Gastroesophageal sphincter (tissue), 4 donors: ENCODE data around the gene DAB1. TPM values are rescaled to one million over a fixed set of nuclear protein-coding genes. Genes with fewer than 3 reads are reported as not detected.
A peak's percentile ranks its signal among the peaks of the same experiment; 100 is the strongest.

Experiments
- ATAC-seq: fragments of 150-250 bp; one replicate; pipeline ENCODE4 v1.9.1; 2016; ENCODE audit warnings: mild to moderate bottlenecking, moderate library complexity
- H3K27ac ChIP-seq, 4 donors: fragments of 200-600 bp; sonication (generic) in 3 of 4; 1 replicate in 3 of 4; 2 replicates in 1 of 4; pipeline ENCODE4 v1.5.1; 2016 to 2019
- H3K27me3 ChIP-seq: fragments of 200-600 bp; sonication (generic); one replicate; pipeline ENCODE4 v1.5.1; 2019
- H3K36me3 ChIP-seq, 2 donors: fragments of 200-600 bp; sonication (generic); one replicate each; pipeline ENCODE4 v1.5.1; 2019; ENCODE audit warnings: control low read depth in 1 of 2
- H3K4me1 ChIP-seq, 3 donors: fragments of 200-600 bp; sonication (generic); 1 replicate in 2 of 3; 2 replicates in 1 of 3; pipeline ENCODE4 v1.5.1; 2016 to 2019; ENCODE audit warnings: control low read depth in 2 of 3
- H3K4me3 ChIP-seq, 2 donors: fragments of 200-600 bp; sonication (generic); one replicate each; pipeline ENCODE4 v1.5.1; 2019; ENCODE audit warnings: mild to moderate bottlenecking in 1 of 2, moderate library complexity in 1 of 2
- H3K9me3 ChIP-seq, 3 donors: fragments of 200-600 bp; sonication (generic); one replicate each; pipeline ENCODE4 v1.5.1; 2017 to 2019; ENCODE audit warnings: control low read depth in 2 of 3
- EP300 ChIP-seq: sonication (generic); formaldehyde crosslinking; IDR thresholded peaks from one replicate; pipeline ENCODE4 v1.6.1; 2017; ENCODE audit warnings: antibody characterized with exemption, mild to moderate bottlenecking
- POLR2A ChIP-seq, 2 donors: fragments of 450-650 bp; IDR thresholded peaks; one replicate each; pipeline ENCODE4 v1.6.1; 2017; ENCODE audit warnings: antibody characterized with exemption in 2 of 2, mild to moderate bottlenecking in 2 of 2, moderate library complexity in 1 of 2
- POLR2AphosphoS5 ChIP-seq: sonication (generic); formaldehyde crosslinking; IDR thresholded peaks from one replicate; pipeline ENCODE4 v1.6.1; 2017; ENCODE audit warnings: antibody characterized with exemption
- WGBS, 2 donors: methylation state at CpG; one replicate each; pipeline ENCODE4 v1.1.5; 2018; ENCODE audit warnings: low coverage in 1 of 2; 5-methylcytosine and 5-hydroxymethylcytosine counted together
- total RNA-seq, 4 donors: library from RNA; depleted of rRNA; stranded (reverse); fragments of >200 nt; gene quantifications; one replicate each; pipeline ENCODE4 v1.1.0, GENCODE V29; 2016
- TF ChIP-seq, protein P1 (sequence below), 4 experiments: fragments of 200-600 bp in 2 of 4; fragments of 450-650 bp in 2 of 4; sonication (generic) in 1 of 4; IDR thresholded peaks; one replicate each; pipeline ENCODE4 v1.5.1; 2017 to 2019; ENCODE audit warnings: antibody characterized with exemption in 4 of 4, mild to moderate bottlenecking in 2 of 4, moderate library complexity in 2 of 4

DAB1 gene
- total RNA-seq, 4 donors from 2014 or later, result 0.47 to 1.6 (median 1.1) TPM

DNA sequence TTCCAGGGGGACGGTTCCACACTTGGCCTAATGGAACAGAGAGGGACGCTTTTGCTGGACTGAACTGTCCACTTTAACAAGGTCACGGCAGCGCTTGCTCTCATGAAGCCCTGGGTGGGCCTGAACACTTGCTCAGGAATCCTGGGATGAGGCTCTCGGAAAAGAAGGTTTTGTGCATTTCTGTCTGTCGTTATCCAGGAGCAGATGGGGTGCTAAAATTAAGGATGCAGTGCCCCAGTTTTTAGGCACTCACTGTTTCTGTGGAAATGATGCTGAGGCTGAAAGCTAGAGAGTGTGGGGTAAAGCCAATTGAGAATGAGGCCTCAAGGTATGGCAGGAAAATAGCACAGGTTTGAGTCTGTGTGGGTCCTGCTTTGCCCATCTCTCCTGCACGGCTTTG, 111.0 kb downstream of the DAB1 start:
- WGBS, 2 donors, result 90 to 91% methylated on average over 3 to 7 of the region's 7 CpGs

DNA sequence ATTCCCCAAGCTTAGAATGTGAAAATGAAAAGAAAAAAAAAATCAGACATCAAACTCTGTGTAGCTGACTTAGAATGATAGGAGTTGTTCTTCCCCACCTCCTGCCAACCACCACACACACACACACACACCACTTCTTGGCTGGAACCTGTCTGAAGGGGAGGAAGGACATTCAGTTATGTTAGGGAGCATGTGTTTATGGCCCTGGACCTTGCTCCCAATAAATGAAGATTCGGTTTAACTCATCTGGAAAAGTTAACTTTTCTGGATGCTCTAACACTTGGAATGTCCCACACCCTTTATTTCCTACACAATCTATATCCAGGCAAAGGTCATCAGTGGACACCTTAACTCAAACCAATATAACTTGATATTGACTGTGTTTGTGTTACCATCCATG, 112.4 kb downstream of the DAB1 start:
- no peaks in the 10 kb centered on the region for H3K36me3 ChIP-seq
- no peaks in the 10 kb centered on the region for H3K27me3 ChIP-seq
- 100% methylated on average over 1 of the region's 1 CpG; no CpG with 5 or more reads in 1 of the 2 donors for WGBS, 2 donors

More for the DNA sequence above, 111.0 kb downstream of the DAB1 start:
- Histone ChIP-seq H3K4me3 (no peak overlapping the region), H3K27ac (no peak overlapping the region), H3K36me3 (no peaks in the 10 kb centered on the region), H3K27me3 (no peaks in the 10 kb centered on the region), H3K4me1 (no peaks in the 10 kb centered on the region), H3K9me3 (no peaks in the 10 kb centered on the region)
- TF ChIP-seq, protein P1, sequence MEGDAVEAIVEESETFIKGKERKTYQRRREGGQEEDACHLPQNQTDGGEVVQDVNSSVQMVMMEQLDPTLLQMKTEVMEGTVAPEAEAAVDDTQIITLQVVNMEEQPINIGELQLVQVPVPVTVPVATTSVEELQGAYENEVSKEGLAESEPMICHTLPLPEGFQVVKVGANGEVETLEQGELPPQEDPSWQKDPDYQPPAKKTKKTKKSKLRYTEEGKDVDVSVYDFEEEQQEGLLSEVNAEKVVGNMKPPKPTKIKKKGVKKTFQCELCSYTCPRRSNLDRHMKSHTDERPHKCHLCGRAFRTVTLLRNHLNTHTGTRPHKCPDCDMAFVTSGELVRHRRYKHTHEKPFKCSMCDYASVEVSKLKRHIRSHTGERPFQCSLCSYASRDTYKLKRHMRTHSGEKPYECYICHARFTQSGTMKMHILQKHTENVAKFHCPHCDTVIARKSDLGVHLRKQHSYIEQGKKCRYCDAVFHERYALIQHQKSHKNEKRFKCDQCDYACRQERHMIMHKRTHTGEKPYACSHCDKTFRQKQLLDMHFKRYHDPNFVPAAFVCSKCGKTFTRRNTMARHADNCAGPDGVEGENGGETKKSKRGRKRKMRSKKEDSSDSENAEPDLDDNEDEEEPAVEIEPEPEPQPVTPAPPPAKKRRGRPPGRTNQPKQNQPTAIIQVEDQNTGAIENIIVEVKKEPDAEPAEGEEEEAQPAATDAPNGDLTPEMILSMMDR (IDR thresholded peaks at IDR 0.05), result no peak
- ATAC-seq, result no peak

DNA sequence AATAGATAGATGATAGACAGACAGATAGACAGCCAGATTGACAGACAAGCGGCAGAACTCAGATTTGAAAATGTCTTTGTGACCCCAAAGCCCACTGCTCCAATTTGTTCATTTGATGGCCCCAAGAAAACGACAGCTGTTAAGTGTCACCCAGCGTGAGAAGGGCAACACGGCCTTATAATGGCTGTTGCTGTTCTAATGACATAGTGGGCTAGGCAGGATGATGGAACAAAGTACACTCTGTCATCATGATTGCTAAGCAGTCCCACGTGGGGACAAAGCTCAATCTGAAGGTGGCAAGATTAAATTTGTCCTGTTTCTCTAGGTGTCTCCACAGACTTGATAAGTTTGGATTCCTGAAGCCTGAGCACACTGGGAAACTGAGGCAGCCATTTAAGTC, 112.9 kb downstream of the DAB1 start:
- Histone ChIP-seq H3K4me3 (no peak overlapping the region), H3K27ac (no peak overlapping the region), H3K4me1 (no peaks in the 10 kb centered on the region), H3K36me3 (no peaks in the 10 kb centered on the region), H3K27me3 (no peaks in the 10 kb centered on the region), H3K9me3 (no peaks in the 10 kb centered on the region)
- no peak for ATAC-seq
- 50 to 55% methylated on average over 4 to 5 of the region's 5 CpGs for WGBS, 2 donors
- no peak for TF ChIP-seq EP300
- TF ChIP-seq POLR2A (IDR thresholded peaks at IDR 0.05), result no peak
- TF ChIP-seq, protein P1 (IDR thresholded peaks at IDR 0.05), result no peak
- no peak for TF ChIP-seq POLR2AphosphoS5

More for the DNA sequence above, 112.4 kb downstream of the DAB1 start:
- TF ChIP-seq, protein P1 (IDR thresholded peaks at IDR 0.05), result no peak
- TF ChIP-seq POLR2A (IDR thresholded peaks at IDR 0.05), result no peak
- TF ChIP-seq POLR2AphosphoS5, result no peak
- no peak for TF ChIP-seq EP300
- Histone ChIP-seq H3K4me1 (no peaks in the 10 kb centered on the region), H3K27ac (no peak overlapping the region), H3K9me3 (no peaks in the 10 kb centered on the region), H3K4me3 (no peak overlapping the region)
- ATAC-seq, result no peak

DNA sequence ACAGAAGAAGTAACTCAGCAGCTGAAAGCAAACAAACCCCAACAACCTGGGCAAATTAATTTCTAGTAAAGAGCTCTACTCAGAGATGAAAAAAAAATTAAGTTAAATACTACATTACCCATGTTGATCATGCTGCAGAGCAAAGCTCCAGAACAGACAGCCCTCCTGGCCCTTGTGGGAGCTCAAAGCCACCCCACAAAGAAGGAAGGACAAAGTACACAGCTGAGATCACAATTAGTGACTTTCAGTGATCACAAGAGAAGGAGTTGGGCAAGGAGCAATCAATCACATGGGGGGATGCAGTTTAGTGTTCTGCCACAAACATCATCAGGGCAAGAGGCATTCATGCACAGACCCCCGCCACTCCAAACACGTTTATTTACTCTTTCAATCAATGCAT, 114.2 kb downstream of the DAB1 start:
- H3K4me3 ChIP-seq, result no peak overlapping the region
- TF ChIP-seq, protein P1 (IDR thresholded peaks at IDR 0.05), result no peak
- TF ChIP-seq EP300 (no peak), POLR2A (IDR thresholded peaks at IDR 0.05) (no peak), POLR2AphosphoS5 (no peak)
- H3K27me3 ChIP-seq, result no peaks in the 10 kb centered on the region
- H3K4me1 ChIP-seq, result no peaks in the 10 kb centered on the region
- no peaks in the 10 kb centered on the region for H3K9me3 ChIP-seq
- no peak for ATAC-seq
- WGBS, 2 donors, result 65 to 100% methylated on average over 1 to 2 of the region's 2 CpGs
- H3K36me3 ChIP-seq, result no peaks in the 10 kb centered on the region
- H3K27ac ChIP-seq, result no peak overlapping the region

DNA sequence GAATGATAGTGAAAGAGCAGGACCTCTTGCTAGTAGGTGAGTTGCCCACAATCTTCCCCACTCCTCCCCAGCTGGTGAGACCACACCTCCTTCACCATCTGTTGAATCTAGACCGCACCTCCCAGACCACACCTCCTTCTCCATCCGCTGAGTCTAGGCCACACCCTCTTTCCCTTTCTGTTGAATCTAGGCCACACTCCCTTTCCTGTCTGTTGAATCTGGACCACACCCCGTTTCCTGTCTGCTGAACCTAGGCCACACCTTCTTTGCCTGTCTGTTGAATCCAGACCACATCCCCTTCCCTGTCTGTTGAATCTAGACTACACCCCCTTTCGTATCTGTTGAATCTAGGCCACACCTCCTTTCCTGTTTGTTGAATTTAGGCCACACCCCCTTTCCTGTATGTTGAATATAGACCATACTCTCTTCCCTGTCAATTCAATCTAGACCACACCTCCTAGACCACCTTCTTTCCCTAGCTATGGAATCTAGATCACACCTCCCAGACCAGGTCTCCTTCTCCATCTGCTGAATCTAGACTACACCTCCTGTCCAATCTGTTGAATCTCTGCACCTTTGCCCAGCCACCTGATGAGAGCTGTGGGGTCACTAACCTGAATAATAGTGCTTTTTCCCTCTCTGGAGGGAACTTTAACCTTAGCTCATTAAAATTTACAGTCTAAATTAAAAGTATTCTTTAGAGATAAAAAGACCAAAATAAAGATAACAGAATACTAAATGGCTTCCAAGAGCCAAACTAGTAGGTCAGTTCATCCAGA, 116.3 kb downstream of the DAB1 start:
- TF ChIP-seq, protein P1 (IDR thresholded peaks at IDR 0.05), result no peak
- TF ChIP-seq POLR2A (IDR thresholded peaks at IDR 0.05) (no peak), POLR2AphosphoS5 (no peak), EP300 (no peak)
- WGBS, 2 donors, result 85 to 96% methylated on average over 4 of the region's 4 CpGs

More for the DNA sequence above, 116.3 kb downstream of the DAB1 start:
- Histone ChIP-seq H3K9me3 (no peaks in the 10 kb centered on the region), H3K4me1 (no peaks in the 10 kb centered on the region), H3K27ac (no peak overlapping the region), H3K27me3 (no peaks in the 10 kb centered on the region), H3K4me3 (no peak overlapping the region), H3K36me3 (no peaks in the 10 kb centered on the region)
- ATAC-seq, result peak; percentile 46
